Activated CD8-positive, alpha-beta T cell treated with anti-CD3 and anti-CD28 coated beads, Interleukin-2, amount 10 ng/mL, durations not matched to agents 7 days and 5 days (primary cell): ENCODE measurements around the gene PLXNC1. TPM values are rescaled to one million over a fixed set of nuclear protein-coding genes. Genes with fewer than 3 reads are reported as not detected.

Source experiments
- ATAC-seq: fragments of 150-1000 bp; cut with Tn5 transposase; one replicate; pipeline ENCODE4 v1.10.0; 2021; ENCODE audit warnings: moderate library complexity
- CTCF ChIA-PET: fragments of 350-600 bp; sonication (Branson Sonifier 250); formaldehyde crosslinking; loops from one replicate; lab custom pipeline; 2021; ENCODE audit warnings: antibody characterized with exemption; lab: Charles Lee
- POLR2A ChIA-PET: fragments of 350-600 bp; sonication (Branson Sonifier 250); formaldehyde crosslinking; loops from one replicate; lab custom pipeline; 2021; ENCODE audit warnings: antibody characterized with exemption; lab: Charles Lee
- DNase-seq: peaks from one replicate; pipeline ENCODE4 v3.0.0-alpha.2; 2020
- H3K27ac Mint-ChIP-seq: one replicate; pipeline ENCODE4 v1.8.0; 2021; ENCODE audit warnings: mild to moderate bottlenecking, mixed read lengths
- H3K27me3 Mint-ChIP-seq: one replicate; pipeline ENCODE4 v1.8.0; 2021; ENCODE audit warnings: low read depth, mixed read lengths
- H3K36me3 Mint-ChIP-seq: one replicate; pipeline ENCODE4 v1.8.0; 2021; ENCODE audit warnings: low read depth, mixed read lengths
- H3K4me1 Mint-ChIP-seq: one replicate; pipeline ENCODE4 v1.8.0; 2021; ENCODE audit warnings: low read depth, mixed read lengths
- H3K4me3 Mint-ChIP-seq: one replicate; pipeline ENCODE4 v1.8.0; 2021; ENCODE audit warnings: mild to moderate bottlenecking, mixed read lengths
- H3K9me3 Mint-ChIP-seq: one replicate; pipeline ENCODE4 v1.8.0; 2022; ENCODE audit warnings: mixed read lengths; ENCODE audit not compliant: insufficient read depth
- total RNA-seq, 2 experiments: library from RNA; stranded (reverse); gene quantifications; one replicate each; pipeline ENCODE4 v1.2.3, GENCODE V29; 2021

Gene PLXNC1
- total RNA-seq, 2 experiments from 2014 or later = 43.8 to 45.6 TPM

DNA sequence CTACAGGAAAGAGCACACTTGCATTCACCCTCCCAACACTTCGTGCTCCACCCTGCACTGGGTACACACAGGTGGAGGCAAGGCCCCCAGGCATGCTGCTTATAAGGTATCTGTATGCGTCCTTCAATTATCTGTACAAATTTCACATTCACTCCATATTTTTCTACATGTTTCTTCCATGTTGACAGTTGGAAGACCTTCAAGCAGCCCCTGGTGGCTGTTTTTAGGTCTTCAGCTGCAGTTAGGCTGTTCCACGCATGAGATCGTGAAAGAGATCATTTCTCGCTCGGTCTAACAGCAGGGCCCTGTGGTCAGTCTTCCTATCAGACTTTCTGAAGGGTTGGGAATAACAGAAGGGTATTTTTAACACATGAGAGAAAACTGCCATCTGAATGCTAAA is 47.1 kb downstream of the PLXNC1 start:
- no peaks in the 10 kb centered on the region for H3K9me3 Mint-ChIP-seq
- H3K4me3 Mint-ChIP-seq = no peak overlapping the region
- ChIA-PET CTCF (interaction anchor here (1.6 kb wide), 1 partner anchor 13 kb away, joined by 5 read pairs; no protein-coding TSS in a partner anchor), POLR2A (no interaction called here)
- no peaks in the 10 kb centered on the region for H3K27me3 Mint-ChIP-seq
- no peak for ATAC-seq
- H3K36me3 Mint-ChIP-seq = peaks cover 68% of the 10 kb centered on the region
- no peak for DNase-seq
- H3K27ac Mint-ChIP-seq = no peak overlapping the region
- H3K4me1 Mint-ChIP-seq = peaks cover 22% of the 10 kb centered on the region

- DNase-seq = no peak
- Mint-ChIP-seq H3K4me3 (no peak overlapping the region), H3K9me3 (no peaks in the 10 kb centered on the region), H3K27me3 (no peaks in the 10 kb centered on the region), H3K36me3 (peaks cover 72% of the 10 kb centered on the region), H3K27ac (no peak overlapping the region), H3K4me1 (peaks cover 37% of the 10 kb centered on the region)
- no peak for ATAC-seq
- POLR2A ChIA-PET = interaction anchor here (0.9 kb wide), 1 partner anchor 10 kb away, joined by 4 read pairs; no protein-coding TSS in a partner anchor
- CTCF ChIA-PET = no interaction called here
Observed at GRCh38 chr12:94198469-94198868, 50.1 kb downstream of the PLXNC1 start.

GRCh38 chr12:94198872-94199271 is 50.5 kb downstream of the PLXNC1 start:
- H3K36me3 Mint-ChIP-seq = peaks cover 71% of the 10 kb centered on the region
- H3K4me1 Mint-ChIP-seq = peaks cover 41% of the 10 kb centered on the region
- ATAC-seq = no peak
- H3K27me3 Mint-ChIP-seq = no peaks in the 10 kb centered on the region
- POLR2A ChIA-PET = interaction anchor here (0.9 kb wide), 1 partner anchor 9 kb away, joined by 4 read pairs; no protein-coding TSS in a partner anchor
- CTCF ChIA-PET = no interaction called here
- H3K4me3 Mint-ChIP-seq = no peak overlapping the region
- no peaks in the 10 kb centered on the region for H3K9me3 Mint-ChIP-seq
- no peak for DNase-seq
- no peak overlapping the region for H3K27ac Mint-ChIP-seq

DNA sequence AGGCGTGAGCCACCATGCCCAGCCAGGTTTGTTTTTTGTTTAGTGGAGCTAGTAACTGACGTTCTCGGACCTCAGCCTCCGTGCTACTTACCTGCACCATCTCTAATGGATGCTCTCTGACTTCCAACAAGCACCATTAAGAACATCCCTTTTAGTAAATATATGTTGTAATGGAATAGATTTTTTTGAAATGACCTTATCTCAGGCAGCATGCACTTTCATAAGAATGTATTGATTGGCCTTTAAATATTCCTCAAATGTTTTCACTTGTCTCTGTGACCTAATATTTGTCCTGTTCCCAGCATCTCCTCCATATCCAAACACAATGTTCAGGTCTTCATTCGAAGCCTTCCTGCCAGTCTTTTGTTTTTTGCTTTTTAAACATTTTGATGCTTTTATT is 51.7 kb downstream of the PLXNC1 start:
- Mint-ChIP-seq H3K9me3 (no peaks in the 10 kb centered on the region), H3K4me1 (peaks cover 45% of the 10 kb centered on the region), H3K4me3 (no peak overlapping the region), H3K27ac (no peak overlapping the region), H3K36me3 (peaks cover 67% of the 10 kb centered on the region), H3K27me3 (no peaks in the 10 kb centered on the region)
- no peak for DNase-seq
- ChIA-PET CTCF (no interaction called here), POLR2A (interaction anchor here (0.6 kb wide), 1 partner anchor 235 kb away, joined by 3 read pairs; no protein-coding TSS in a partner anchor)
- ATAC-seq = no peak

GRCh38 chr12:94200695-94201094 is 52.3 kb downstream of the PLXNC1 start:
- ATAC-seq = no peak
- no peaks in the 10 kb centered on the region for H3K9me3 Mint-ChIP-seq
- no peak overlapping the region for H3K27ac Mint-ChIP-seq
- POLR2A ChIA-PET = no interaction called here
- H3K4me3 Mint-ChIP-seq = no peak overlapping the region
- H3K27me3 Mint-ChIP-seq = no peaks in the 10 kb centered on the region
- CTCF ChIA-PET = interaction anchor here (0.6 to 0.9 kb wide), 2 partner anchors 19 to 334 kb away, joined by 3 read pairs; no protein-coding TSS in a partner anchor
- peaks cover 50% of the 10 kb centered on the region for H3K4me1 Mint-ChIP-seq
- peaks cover 62% of the 10 kb centered on the region for H3K36me3 Mint-ChIP-seq
- no peak for DNase-seq

DNA sequence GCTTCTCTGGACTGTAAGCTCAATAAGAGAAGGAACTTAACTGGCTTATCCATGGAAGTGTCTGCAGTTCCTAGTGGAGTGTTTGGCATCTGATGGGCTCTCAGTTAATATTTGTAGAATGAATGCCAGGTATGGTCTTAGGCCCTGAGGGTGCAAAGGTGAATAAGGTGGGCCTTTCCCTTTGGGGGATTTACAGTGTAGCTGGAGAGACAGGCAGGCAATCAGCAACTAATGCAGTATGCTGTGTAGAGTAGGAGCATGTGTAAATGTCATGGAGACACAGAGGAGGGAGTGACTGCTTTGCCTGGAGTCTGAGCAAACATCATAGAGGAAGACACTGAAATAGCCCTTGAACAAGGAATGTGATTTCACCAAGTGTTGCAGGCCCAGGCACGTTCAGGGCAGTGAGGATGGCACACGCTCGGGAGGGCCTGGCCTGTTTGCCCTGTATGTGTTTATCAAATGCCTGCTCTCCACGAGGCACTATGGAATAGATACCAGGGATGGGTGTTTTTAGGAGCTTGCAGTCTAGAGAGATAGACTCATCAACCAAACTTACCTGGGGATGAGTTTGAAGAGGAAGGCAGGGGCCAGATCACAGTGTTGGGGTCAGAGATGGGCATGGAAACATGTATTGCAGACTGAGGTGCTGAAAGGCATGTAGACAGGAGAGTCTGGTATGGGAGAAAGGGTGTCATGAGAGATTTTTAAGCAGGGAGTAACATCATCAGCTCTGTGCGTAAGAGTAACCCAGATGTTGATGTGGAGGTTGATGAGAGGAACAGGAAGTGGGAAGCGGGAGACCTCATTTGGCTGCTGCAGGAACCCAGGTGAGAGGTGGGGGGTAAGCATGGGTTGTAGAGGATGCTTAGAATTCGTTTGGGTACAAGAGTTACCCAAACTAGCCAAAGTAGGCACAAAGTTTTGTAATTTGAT is 54.1 kb downstream of the PLXNC1 start:
- peak; percentile 53 for DNase-seq
- H3K27me3 Mint-ChIP-seq = no peaks in the 10 kb centered on the region
- H3K36me3 Mint-ChIP-seq = peaks cover 58% of the 10 kb centered on the region
- ChIA-PET POLR2A (interaction anchor here (1.2 kb wide), 1 partner anchor 22 kb away, joined by 3 read pairs; no protein-coding TSS in a partner anchor), CTCF (interaction anchor here (1.0 kb wide), 1 partner anchor 36 kb away, joined by 3 read pairs; no protein-coding TSS in a partner anchor)
- H3K9me3 Mint-ChIP-seq = no peaks in the 10 kb centered on the region
- H3K4me1 Mint-ChIP-seq = peaks cover 68% of the 10 kb centered on the region
- H3K27ac Mint-ChIP-seq = peak overlapping the region; percentile 71
- peak; percentile 16 for ATAC-seq
- H3K4me3 Mint-ChIP-seq = peak overlapping the region; percentile 16

DNA sequence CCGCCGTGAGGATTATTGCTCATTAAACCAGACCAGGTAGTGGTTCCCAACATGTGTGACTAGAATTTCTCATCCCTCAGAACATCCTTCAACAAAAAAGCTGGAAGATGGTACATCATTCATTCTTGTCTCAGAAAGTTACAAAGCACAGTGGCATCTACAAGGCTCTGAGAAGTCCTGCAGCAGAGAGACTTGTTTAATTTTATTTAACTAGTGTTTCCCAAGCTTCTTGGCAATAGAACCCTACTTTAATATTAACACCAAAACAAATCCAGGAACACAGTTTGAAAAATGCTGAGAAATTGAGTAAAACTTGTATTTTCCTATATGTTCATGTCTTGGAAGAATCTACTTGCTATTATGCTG is 54.8 kb downstream of the PLXNC1 start:
- Mint-ChIP-seq H3K9me3 (no peaks in the 10 kb centered on the region), H3K27me3 (no peaks in the 10 kb centered on the region), H3K4me3 (peak overlapping the region; percentile 16), H3K4me1 (peaks cover 74% of the 10 kb centered on the region), H3K36me3 (peaks cover 52% of the 10 kb centered on the region), H3K27ac (peak overlapping the region; percentile 71)
- CTCF ChIA-PET = no interaction called here
- POLR2A ChIA-PET = interaction anchor here (1.2 kb wide), 1 partner anchor 23 kb away, joined by 3 read pairs; no protein-coding TSS in a partner anchor
- DNase-seq = no peak
- ATAC-seq = no peak

DNA sequence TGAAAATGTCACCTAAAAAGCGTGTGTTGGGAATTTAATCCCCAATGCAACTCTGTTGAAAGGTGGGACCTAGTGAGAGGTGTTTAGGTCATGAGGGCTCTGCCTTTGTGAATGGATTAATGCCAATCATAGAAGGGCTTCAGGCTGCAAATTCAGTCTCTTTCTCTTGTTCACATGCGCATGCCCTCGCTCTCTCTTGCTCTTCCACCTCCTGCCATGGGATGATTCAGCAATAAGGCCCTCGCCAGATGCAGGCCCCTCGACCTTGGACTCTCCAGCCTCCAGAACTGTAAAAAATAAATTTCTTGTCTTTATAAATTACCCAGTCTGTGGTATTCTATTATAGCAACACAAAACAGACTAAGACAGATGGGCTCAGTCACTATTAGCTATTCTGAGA is 55.4 kb downstream of the PLXNC1 start:
- no peaks in the 10 kb centered on the region for H3K27me3 Mint-ChIP-seq
- H3K4me3 Mint-ChIP-seq = no peak overlapping the region
- no peak for DNase-seq
- no peaks in the 10 kb centered on the region for H3K9me3 Mint-ChIP-seq
- peaks cover 80% of the 10 kb centered on the region for H3K4me1 Mint-ChIP-seq
- ChIA-PET POLR2A (interaction anchor here (1.2 kb wide), 1 partner anchor 23 kb away, joined by 3 read pairs; no protein-coding TSS in a partner anchor), CTCF (interaction anchor here (1.2 to 2.4 kb wide), 3 partner anchors 11 to 65 kb away, joined by 4 to 7 read pairs (median 4); no protein-coding TSS in a partner anchor)
- H3K36me3 Mint-ChIP-seq = peaks cover 55% of the 10 kb centered on the region
- ATAC-seq = no peak
- H3K27ac Mint-ChIP-seq = peak overlapping the region; percentile 28

- CTCF ChIA-PET = interaction anchor here (0.9 to 4.7 kb wide), 7 partner anchors 12 to 99 kb away, joined by 3 to 29 read pairs (median 4); partner anchors contain the start of gene PLXNC1
- Mint-ChIP-seq H3K4me1 (peaks cover 88% of the 10 kb centered on the region), H3K4me3 (peak overlapping the region; percentile 59), H3K27me3 (no peaks in the 10 kb centered on the region), H3K36me3 (peaks cover 62% of the 10 kb centered on the region), H3K9me3 (no peaks in the 10 kb centered on the region), H3K27ac (peak overlapping the region; percentile 88)
- DNase-seq (no peak), ATAC-seq (peak; percentile 10)
- POLR2A ChIA-PET = interaction anchor here (1.4 to 1.8 kb wide), 2 partner anchors 55 to 58 kb away, joined by 5 to 6 read pairs; no protein-coding TSS in a partner anchor
Observed at GRCh38 chr12:94204499-94205247, 56.3 kb downstream of the PLXNC1 start.

DNA sequence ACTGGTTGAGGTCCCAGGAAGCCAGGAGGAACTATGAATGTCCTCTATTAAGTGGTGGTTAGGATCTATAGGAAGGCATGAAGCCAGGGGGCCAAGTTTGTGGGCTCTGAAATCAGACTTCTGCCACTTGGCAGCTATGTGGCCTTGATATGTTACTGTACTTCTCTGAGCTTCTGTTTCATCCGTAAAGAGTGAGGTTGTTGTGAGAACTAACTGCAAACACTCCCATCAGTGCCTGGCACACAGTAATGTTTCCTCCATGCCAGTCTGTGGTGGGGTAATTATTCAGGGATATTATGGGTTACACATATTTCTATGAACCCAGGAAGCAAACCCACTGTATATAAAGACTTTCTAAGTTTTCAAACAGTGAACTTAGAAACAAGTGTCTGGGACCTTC is 57.4 kb downstream of the PLXNC1 start:
- Mint-ChIP-seq H3K27ac (peak overlapping the region; percentile 85), H3K36me3 (peaks cover 59% of the 10 kb centered on the region), H3K4me1 (peaks cover 79% of the 10 kb centered on the region), H3K9me3 (no peaks in the 10 kb centered on the region), H3K27me3 (no peaks in the 10 kb centered on the region), H3K4me3 (peak overlapping the region; percentile 65)
- ChIA-PET CTCF (interaction anchor here (0.7 to 4.7 kb wide), 9 partner anchors 12 to 439 kb away, joined by 3 to 29 read pairs (median 4); partner anchors contain the start of gene PLXNC1), POLR2A (interaction anchor here (1.4 to 1.8 kb wide), 3 partner anchors 56 to 100 kb away, joined by 5 to 6 read pairs (median 5); no protein-coding TSS in a partner anchor)
- ATAC-seq (peak; percentile 23), DNase-seq (peak; percentile 33)

- DNase-seq (no peak), ATAC-seq (no peak)
- ChIA-PET POLR2A (interaction anchor here (1.4 to 1.8 kb wide), 3 partner anchors 14 to 99 kb away, joined by 4 to 13 read pairs (median 5); partner anchors contain the start of gene PLXNC1), CTCF (interaction anchor here (4.7 kb wide), 1 partner anchor 58 kb away, joined by 29 read pairs; the partner anchor contains the start of gene PLXNC1)
- H3K9me3 Mint-ChIP-seq = no peaks in the 10 kb centered on the region
- peak overlapping the region; percentile 77 for H3K4me3 Mint-ChIP-seq
- H3K36me3 Mint-ChIP-seq = peaks cover 60% of the 10 kb centered on the region
- no peaks in the 10 kb centered on the region for H3K27me3 Mint-ChIP-seq
- H3K4me1 Mint-ChIP-seq = peaks cover 79% of the 10 kb centered on the region
- peak overlapping the region; percentile 85 for H3K27ac Mint-ChIP-seq
Observed at GRCh38 chr12:94206886-94207285, 58.5 kb downstream of the PLXNC1 start.
